K562 (cell line): Measurements from ENCODE around the gene TECPR1. TPM values are rescaled to one million over a fixed set of nuclear protein-coding genes. Genes with fewer than 3 reads are reported as not detected.
A peak's percentile ranks its signal among the peaks of the same experiment; 100 is the strongest.

ENCODE experiments used
- CXXC5 ChIP-seq: fragments of 250-450 bp; sonication (Bioruptor Pico); IDR thresholded peaks from 2 replicates; pipeline ENCODE4 v1.8.0; 2022; ENCODE audit warnings: inconsistent platforms, mild to moderate bottlenecking, moderate library complexity
- GABPB2 ChIP-seq: fragments of 250-450 bp; sonication (Bioruptor Pico); conservative IDR thresholded peaks from 2 replicates; pipeline ENCODE4 v1.5.1; 2021; ENCODE audit warnings: mild to moderate bottlenecking
- KDM2B ChIP-seq: fragments of 250-450 bp; sonication (Bioruptor Pico); IDR thresholded peaks from 2 replicates; pipeline ENCODE4 v1.8.0; 2021; ENCODE audit warnings: mild to moderate bottlenecking, moderate library complexity
- NR2C2 ChIP-seq, 2 experiments: fragments of 200-800 bp in 1 of 2; sonication (Bioruptor generic) in 1 of 2; sonication (generic) in 1 of 2; formaldehyde crosslinking in 1 of 2; IDR thresholded peaks; 2 replicates each; pipeline versions ENCODE4 v1.6.1 to v1.8.0; 2016 to 2022; ENCODE audit warnings: mild to moderate bottlenecking in 1 of 2, missing compliant biosample characterization in 1 of 2, missing genetic modification characterization in 1 of 2, missing genetic modification reagents in 1 of 2
- POLR2B ChIP-seq: fragments of 450-650 bp; IDR thresholded peaks from 2 replicates; pipeline ENCODE4 v1.6.1; 2018; ENCODE audit warnings: low read depth; ENCODE audit not compliant: partially characterized antibody
- polyA plus RNA-seq, 8 experiments: library from polyadenylated mRNA; depleted of rRNA in 4 of 8; stranded (reverse) in 5 of 8; unstranded in 3 of 8; fragments of >200 nt; fragmentation: Nextera tagmentation in 2 of 8; fragmentation: Illumina TruSeq in 1 of 8; extraction: Ambion mirVana in 2 of 8; extraction: Trizol in 1 of 8; gene quantifications; 2 replicates each; pipeline versions ENCODE4 v1.2.1 to v1.2.3, GENCODE V29; 2011 to 2014; ENCODE audit warnings: inconsistent platforms in 1 of 8, missing spikeins in 1 of 8
- total RNA-seq, 7 experiments: library from RNA; depleted of rRNA in 6 of 7; stranded (reverse); fragments of >200 nt in 6 of 7; fragmentation: Illumina TruSeq in 2 of 7; extraction: Trizol in 2 of 7; gene quantifications; 2 replicates each; pipeline versions ENCODE4 v1.2.1 to v1.2.3, GENCODE V29; 2011 to 2021; ENCODE audit warnings: low replicate concordance in 1 of 7
- TF ChIP-seq, protein P1 (sequence below): fragments of 450-650 bp; IDR thresholded peaks from 2 replicates; pipeline ENCODE4 v1.6.1; 2016; ENCODE audit warnings: low read depth
- TF ChIP-seq, protein P2 (sequence below): fragments of 200-400 bp; formaldehyde crosslinking; IDR thresholded peaks from 2 replicates; pipeline ENCODE4 v1.6.1; 2017; ENCODE audit warnings: mild to moderate bottlenecking, low read depth, low read length, moderate library complexity
- TF ChIP-seq, protein P3 (sequence below): fragments of 450-650 bp; IDR thresholded peaks from 2 replicates; pipeline ENCODE4 v1.7.1; 2018; ENCODE audit warnings: mild to moderate bottlenecking, low read depth; ENCODE audit not compliant: partially characterized antibody
- TF ChIP-seq, protein P4 (sequence below): fragments of 250-450 bp; sonication (Bioruptor Pico); IDR thresholded peaks from 2 replicates; pipeline ENCODE4 v1.8.0; 2022; ENCODE audit warnings: moderate library complexity, mild to moderate bottlenecking, inconsistent platforms
- TF ChIP-seq, protein P5 (sequence below), 3 experiments: fragments of 200-800 bp in 1 of 3; sonication (Bioruptor generic) in 1 of 3; sonication (generic) in 1 of 3; formaldehyde crosslinking in 1 of 3; IDR thresholded peaks; 2 replicates each; pipeline versions ENCODE4 v1.6.1 to v1.8.0; 2016 to 2022; ENCODE audit warnings: mild to moderate bottlenecking in 2 of 3, missing compliant biosample characterization in 2 of 3, missing genetic modification characterization in 2 of 3, missing genetic modification reagents in 1 of 3

Gene TECPR1
- total and polyA plus RNA-seq, 9 of the 15 experiments (the other 6 are each of a cell fraction or from before 2014, with no cell fraction given) = 0.17 to 15.0 (median 2.2) TPM

DNA sequence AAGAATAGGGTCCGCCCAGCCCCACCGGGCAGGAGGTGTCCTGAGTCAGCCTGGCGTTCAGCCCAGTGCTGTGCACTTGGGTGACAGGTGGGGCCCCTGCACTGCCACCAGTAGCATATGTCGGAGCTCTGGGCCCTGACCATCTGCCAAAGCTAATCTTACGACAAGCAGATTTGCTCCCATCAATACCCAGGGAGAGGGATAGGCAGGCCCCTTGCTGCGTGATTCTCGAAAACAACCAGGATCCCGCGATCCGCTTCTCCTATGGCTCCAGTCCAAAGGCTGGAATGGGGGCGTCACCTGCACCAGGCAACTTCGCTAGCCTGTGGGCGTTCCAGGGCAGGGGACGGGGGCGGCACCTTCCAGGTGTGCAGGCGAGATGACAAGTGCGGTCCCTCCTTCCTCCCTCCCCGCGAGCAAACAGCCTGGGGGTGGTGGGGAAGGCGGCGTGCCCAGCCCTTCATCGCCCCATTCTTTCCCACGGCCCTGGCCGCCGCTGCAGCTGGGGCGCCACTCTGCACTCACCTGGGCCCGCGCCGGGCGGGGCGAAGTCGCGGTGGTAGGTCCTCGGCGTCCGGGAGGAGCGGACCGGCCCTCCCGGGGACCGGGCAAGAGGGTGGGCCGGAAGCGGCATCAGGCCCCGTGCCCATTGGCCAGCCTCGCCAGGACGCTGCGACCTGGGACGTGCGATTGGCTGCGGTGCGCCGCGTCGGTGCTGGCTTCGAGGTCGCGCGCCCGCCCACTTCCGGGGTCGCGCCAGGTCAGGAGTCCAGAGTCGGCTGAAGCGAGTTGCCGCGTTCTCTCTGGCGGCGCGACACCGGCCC, at the start of gene TECPR1 (continued):
- TF ChIP-seq, protein P1, sequence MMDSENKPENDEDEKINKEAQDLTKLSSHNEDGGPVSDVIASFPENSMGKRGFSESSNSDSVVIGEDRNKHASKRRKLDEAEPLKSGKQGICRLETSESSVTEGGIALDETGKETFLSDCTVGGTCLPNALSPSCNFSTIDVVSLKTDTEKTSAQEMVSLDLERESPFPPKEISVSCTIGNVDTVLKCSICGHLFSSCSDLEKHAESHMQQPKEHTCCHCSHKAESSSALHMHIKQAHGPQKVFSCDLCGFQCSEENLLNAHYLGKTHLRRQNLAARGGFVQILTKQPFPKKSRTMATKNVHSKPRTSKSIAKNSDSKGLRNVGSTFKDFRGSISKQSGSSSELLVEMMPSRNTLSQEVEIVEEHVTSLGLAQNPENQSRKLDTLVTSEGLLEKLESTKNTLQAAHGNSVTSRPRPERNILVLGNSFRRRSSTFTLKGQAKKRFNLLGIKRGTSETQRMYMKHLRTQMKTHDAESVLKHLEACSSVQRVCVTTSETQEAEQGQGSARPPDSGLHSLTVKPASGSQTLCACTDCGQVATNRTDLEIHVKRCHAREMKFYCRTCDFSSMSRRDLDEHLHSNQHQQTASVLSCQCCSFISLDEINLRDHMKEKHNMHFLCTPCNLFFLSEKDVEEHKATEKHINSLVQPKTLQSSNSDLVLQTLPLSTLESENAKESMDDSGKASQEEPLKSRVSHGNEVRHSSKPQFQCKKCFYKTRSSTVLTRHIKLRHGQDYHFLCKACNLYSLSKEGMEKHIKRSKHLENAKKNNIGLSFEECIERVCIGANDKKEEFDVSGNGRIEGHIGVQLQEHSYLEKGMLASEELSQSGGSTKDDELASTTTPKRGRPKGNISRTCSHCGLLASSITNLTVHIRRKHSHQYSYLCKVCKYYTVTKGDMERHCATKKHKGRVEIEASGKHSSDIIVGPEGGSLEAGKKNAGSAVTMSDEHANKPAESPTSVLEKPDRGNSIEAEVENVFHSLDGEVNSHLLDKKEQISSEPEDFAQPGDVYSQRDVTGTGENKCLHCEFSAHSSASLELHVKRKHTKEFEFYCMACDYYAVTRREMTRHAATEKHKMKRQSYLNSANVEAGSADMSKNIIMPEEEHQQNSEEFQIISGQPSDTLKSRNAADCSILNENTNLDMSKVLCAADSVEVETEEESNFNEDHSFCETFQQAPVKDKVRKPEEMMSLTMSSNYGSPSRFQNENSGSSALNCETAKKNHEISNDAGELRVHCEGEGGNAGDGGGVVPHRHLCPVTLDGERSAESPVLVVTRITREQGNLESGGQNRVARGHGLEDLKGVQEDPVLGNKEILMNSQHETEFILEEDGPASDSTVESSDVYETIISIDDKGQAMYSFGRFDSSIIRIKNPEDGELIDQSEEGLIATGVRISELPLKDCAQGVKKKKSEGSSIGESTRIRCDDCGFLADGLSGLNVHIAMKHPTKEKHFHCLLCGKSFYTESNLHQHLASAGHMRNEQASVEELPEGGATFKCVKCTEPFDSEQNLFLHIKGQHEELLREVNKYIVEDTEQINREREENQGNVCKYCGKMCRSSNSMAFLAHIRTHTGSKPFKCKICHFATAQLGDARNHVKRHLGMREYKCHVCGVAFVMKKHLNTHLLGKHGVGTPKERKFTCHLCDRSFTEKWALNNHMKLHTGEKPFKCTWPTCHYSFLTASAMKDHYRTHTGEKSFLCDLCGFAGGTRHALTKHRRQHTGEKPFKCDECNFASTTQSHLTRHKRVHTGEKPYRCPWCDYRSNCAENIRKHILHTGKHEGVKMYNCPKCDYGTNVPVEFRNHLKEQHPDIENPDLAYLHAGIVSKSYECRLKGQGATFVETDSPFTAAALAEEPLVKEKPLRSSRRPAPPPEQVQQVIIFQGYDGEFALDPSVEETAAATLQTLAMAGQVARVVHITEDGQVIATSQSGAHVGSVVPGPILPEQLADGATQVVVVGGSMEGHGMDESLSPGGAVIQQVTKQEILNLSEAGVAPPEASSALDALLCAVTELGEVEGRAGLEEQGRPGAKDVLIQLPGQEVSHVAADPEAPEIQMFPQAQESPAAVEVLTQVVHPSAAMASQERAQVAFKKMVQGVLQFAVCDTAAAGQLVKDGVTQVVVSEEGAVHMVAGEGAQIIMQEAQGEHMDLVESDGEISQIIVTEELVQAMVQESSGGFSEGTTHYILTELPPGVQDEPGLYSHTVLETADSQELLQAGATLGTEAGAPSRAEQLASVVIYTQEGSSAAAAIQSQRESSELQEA = no peak
- TF ChIP-seq, protein P2, sequence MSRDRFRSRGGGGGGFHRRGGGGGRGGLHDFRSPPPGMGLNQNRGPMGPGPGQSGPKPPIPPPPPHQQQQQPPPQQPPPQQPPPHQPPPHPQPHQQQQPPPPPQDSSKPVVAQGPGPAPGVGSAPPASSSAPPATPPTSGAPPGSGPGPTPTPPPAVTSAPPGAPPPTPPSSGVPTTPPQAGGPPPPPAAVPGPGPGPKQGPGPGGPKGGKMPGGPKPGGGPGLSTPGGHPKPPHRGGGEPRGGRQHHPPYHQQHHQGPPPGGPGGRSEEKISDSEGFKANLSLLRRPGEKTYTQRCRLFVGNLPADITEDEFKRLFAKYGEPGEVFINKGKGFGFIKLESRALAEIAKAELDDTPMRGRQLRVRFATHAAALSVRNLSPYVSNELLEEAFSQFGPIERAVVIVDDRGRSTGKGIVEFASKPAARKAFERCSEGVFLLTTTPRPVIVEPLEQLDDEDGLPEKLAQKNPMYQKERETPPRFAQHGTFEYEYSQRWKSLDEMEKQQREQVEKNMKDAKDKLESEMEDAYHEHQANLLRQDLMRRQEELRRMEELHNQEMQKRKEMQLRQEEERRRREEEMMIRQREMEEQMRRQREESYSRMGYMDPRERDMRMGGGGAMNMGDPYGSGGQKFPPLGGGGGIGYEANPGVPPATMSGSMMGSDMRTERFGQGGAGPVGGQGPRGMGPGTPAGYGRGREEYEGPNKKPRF = no peak
- TF ChIP-seq CXXC5 (CRISPR knock-in tag) (peak; percentile 96), POLR2B (peak; percentile 35), KDM2B (CRISPR knock-in tag) (no peak), GABPB2 (no peak), NR2C2 (CRISPR knock-in tag; IDR thresholded peaks at IDR 0.05) (peak; percentile 89), NR2C2 (tag; IDR thresholded peaks at IDR 0.05) (peak; percentile 97)
- TF ChIP-seq, protein P3, sequence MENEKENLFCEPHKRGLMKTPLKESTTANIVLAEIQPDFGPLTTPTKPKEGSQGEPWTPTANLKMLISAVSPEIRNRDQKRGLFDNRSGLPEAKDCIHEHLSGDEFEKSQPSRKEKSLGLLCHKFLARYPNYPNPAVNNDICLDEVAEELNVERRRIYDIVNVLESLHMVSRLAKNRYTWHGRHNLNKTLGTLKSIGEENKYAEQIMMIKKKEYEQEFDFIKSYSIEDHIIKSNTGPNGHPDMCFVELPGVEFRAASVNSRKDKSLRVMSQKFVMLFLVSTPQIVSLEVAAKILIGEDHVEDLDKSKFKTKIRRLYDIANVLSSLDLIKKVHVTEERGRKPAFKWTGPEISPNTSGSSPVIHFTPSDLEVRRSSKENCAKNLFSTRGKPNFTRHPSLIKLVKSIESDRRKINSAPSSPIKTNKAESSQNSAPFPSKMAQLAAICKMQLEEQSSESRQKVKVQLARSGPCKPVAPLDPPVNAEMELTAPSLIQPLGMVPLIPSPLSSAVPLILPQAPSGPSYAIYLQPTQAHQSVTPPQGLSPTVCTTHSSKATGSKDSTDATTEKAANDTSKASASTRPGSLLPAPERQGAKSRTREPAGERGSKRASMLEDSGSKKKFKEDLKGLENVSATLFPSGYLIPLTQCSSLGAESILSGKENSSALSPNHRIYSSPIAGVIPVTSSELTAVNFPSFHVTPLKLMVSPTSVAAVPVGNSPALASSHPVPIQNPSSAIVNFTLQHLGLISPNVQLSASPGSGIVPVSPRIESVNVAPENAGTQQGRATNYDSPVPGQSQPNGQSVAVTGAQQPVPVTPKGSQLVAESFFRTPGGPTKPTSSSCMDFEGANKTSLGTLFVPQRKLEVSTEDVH = peak; percentile 80
- TF ChIP-seq, protein P4, sequence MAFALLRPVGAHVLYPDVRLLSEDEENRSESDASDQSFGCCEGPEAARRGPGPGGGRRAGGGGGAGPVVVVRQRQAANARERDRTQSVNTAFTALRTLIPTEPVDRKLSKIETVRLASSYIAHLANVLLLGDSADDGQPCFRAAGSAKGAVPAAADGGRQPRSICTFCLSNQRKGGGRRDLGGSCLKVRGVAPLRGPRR (CRISPR knock-in tag) = no peak
- TF ChIP-seq, protein P5, sequence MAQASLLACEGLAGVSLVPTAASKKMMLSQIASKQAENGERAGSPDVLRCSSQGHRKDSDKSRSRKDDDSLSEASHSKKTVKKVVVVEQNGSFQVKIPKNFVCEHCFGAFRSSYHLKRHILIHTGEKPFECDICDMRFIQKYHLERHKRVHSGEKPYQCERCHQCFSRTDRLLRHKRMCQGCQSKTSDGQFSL (CRISPR knock-in tag; IDR thresholded peaks at IDR 0.05) = no peak
- TF ChIP-seq, protein P5 (tag; IDR thresholded peaks at IDR 0.05) = no peak
